TTC549 (cell line): ENCODE results near the gene SHROOM3.

Source experiments
- FAIRE-seq: peaks from 2 replicates; lab custom pipeline; 2012; peaks lifted over from hg19 to GRCh38; lab: Jason Lieb, UNC

The SHROOM3 gene

DNA sequence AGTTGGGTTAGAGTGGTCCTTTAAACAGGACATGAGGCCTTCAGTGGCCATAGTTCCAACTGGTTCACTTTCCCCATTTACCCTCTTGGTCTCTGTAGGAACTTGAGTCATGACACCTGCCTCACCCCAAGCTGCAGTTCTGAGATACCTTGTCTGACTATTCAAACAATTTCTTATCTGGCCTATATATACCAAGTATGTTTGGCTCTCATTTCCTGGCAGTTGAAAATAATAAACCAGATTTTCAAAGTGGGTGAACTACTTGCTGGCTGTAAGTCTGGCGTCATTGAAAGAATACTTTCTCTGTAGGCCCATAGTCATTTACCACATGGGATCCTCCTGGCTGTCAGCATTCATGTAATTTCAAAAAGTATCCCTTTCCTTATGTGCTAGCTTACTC lies 228.8 kb downstream of the SHROOM3 start:
- no peak for FAIRE-seq

DNA sequence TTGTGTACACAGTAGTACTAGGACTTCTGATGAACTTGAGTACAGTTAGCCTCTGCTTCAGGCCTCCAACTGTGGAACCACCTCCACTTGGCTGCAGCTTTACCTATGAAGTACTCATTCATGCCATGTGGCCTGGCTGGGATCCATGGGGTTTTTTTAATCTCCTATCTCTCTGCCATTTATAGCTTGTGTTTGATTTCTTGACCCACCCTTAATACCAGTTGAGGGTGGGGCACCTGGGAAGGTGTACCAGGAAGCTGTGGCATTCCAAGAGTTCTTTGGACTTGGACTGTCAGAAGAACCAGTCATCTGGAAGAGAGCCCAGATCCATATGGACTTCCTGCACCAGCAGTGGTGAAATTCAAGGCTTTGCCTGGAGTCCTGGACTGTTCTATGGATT lies 230.1 kb downstream of the SHROOM3 start:
- no peak for FAIRE-seq

DNA sequence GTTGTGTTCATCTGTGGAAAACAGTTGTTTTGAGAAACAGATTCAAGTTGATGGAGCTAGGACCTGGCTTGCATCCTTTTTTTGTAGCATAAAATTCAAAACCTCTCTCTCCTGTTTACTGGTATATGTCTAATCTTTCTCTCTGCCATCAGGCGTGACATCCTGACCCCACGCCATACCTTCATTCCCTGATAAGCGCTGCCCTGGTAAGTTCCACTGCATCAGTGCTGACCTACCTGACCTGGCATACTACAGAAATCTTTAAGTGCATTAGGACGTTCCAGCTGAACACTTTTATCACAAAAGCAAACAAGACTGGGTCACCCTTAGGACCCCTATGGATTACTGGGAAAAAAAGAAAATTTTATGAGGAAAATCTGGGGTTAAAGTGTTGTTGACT lies 230.7 kb downstream of the SHROOM3 start:
- no peak for FAIRE-seq

DNA sequence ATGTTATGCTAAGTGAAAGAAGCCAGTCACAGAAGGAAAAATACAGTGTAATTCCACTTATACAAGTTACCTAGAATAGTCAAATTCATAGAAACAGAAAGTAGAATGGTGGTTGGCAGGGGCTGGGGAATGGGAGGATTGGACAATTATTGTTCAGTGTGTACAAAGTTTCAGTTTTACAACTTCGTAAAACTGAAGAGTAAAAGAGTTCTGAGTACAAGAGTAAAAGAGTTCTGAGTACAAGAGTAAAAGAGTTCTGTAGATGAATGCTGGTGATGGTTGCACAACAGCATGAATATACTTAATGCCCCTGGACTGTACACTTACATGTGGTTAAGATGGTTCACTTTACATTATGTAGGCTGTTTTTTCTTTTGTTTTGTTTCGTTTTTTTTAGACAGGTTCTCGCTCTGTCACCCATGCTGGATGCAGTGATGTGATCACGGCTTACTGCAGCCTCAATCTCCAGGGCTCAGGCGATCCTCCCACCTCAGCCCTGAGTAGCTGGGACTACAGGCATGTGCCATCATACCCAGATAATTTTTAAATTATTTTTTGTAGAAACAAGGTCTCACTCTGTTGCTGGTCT lies 232.0 kb downstream of the SHROOM3 start:
- no peak for FAIRE-seq

DNA sequence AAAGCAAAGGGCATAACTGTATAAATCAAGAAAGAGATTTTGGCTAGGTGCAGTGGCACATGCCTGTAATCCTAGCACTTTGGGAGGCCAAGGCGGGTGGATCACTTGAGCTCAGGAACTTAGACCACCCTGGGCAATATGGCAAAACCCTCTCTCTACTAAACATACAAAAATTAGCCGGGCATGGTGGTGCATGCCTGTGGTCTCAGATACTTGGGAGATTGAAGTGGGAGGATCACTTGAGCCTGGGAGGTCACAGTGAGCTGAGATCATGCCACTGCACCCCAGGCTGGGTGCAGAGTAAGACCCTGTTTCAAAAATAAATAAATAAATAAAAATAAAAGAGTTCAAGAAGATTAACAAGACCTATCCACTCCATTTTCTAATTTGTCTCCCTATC lies 235.6 kb downstream of the SHROOM3 start:
- FAIRE-seq, result no peak

DNA sequence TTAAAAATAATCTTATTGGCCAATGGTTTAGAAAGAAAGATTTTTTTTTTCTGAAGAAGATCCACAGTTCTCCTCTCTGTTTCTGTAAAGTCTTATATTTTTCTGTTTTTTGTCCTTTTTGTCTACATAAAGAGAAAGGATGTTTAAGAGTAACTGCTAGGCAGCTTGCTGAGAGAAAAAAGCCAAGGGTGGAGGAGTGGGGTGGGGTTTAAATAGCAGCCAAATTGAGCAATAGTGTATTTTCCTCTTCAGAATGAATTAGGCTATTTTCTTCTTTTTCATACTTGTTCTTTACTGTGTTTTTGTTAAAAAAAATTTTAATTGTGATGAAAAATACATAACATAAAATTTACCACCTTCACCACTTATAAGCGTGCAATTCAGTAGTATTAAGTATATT lies 238.3 kb downstream of the SHROOM3 start:
- no peak for FAIRE-seq

DNA sequence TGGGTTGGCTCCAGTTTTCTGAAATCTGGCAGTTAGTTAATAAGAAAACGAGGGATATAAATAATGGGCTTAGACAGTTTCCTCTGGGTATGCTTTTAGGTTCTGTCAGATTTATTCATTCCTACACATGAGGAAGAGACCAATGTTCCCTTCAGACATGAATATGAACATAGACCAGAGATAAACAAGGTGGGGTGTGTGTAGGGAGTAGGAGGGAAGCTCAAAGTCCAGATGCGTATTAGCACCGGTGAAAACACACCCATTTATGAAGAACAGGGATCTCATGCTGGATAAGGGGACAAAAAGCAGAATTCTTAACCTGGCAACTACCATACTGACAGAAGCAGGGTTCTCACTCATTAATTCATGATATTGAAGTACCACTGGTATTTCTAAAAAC lies 240.0 kb downstream of the SHROOM3 start:
- no peak for FAIRE-seq

DNA sequence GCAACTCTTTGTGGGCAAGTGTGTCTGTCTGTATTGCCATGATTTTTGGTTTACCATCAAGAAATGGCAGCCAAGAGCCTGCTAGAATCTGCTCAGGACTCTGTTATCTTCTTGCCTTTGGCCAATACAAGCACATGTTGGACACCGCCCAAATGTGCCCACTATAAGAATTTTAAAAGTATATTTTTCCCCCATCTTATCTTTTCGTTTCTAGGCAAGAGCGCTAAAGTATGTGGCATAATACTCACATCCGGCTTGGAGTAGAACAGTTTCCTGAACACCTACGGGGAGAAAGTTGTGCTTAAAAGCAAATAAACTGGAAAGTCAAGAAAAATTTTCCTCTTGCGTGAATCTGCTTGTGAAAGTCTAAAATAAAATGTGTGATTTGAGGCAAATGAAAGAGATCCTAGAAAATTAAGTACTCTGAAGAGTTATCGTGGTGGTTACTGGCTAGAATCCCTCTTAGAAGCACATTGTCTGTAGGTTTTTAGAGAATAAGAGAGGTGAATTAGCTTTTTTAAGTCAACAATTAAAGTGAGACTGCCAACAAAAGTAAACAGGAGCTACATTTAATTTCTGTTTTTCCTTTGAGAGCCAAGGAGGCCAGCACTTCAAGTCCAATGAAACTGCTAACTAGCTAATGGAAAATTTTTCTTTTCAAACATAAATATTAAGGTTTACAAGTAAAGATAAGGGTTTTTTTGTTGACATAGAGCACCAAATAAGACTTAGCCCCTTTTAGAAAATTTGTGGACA lies 242.7 kb downstream of the SHROOM3 start:
- FAIRE-seq, result no peak

DNA sequence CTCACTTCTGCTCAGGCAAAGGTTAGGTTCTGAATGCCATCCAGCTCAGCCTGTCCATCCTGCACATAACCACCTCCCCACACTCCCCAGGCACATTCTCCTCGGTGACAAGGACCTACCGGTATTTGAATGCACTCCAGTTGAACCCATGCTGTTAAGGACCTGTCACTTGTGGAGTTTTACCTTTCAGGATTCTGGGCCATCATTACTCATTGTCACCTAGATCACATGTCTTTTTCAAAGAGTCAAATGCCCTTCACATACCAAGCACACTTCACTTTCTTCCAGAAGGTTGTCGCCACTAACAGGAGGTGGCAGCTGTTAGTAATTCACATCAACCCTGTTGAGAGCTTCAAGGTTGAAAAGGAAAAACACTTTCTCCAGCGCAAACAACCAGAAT lies 244.7 kb downstream of the SHROOM3 start:
- no peak for FAIRE-seq

DNA sequence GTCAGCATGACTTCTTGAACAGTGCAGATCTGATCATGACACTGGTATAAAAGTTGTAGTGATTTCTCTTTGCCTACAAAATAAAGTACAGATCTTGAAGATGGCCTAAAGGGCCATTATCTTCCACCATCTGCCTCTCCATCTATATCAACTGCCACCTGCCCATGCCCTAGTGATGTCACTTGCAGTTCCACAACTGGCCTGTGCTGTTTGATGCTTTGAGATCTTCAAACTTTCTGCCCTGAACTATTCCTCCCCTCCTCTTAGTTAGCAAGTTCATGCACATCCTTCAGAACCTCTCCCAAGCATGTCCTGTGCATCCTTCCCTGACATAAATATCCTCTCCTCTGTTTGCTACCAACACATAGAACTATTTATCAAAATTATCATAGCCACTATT lies 245.9 kb downstream of the SHROOM3 start:
- no peak for FAIRE-seq

DNA sequence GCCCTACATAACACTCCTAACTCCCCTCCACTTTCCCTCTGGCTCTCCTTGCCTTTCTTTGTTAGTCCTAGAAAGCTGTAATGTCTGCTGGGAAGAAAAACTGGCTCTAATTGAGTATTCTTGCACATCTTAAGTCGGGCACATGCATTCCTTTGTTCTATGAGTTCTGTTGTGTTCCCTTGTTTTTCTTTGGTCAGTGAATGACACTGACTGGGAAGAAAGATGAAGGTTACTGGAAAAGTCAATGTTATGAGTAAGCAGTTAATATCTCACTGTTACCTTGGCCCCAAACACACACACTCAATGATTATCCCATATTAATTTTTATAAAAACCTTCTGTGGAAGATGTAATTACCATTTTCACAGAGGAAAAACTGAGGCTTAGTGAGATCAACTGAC lies 247.0 kb downstream of the SHROOM3 start:
- FAIRE-seq, result no peak

DNA sequence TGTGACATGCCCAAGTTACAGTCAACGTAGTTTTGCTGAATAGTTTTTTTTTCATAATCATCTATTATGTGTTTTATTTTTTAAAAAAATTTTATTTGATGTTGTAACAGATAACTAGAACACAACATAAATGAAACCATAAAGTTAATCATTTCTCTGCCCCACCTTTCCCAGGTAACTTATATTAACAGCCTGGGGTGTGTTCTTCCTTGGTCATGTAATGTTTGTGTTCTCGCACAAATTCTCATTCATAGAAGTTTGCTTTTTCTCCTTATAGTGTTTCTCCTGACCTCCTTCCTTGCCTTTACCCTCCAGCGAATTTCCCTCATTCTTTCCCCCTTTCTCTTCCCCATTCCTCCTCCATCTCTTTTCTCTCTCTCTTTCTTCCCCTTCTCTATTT lies 248.1 kb downstream of the SHROOM3 start:
- no peak for FAIRE-seq

DNA sequence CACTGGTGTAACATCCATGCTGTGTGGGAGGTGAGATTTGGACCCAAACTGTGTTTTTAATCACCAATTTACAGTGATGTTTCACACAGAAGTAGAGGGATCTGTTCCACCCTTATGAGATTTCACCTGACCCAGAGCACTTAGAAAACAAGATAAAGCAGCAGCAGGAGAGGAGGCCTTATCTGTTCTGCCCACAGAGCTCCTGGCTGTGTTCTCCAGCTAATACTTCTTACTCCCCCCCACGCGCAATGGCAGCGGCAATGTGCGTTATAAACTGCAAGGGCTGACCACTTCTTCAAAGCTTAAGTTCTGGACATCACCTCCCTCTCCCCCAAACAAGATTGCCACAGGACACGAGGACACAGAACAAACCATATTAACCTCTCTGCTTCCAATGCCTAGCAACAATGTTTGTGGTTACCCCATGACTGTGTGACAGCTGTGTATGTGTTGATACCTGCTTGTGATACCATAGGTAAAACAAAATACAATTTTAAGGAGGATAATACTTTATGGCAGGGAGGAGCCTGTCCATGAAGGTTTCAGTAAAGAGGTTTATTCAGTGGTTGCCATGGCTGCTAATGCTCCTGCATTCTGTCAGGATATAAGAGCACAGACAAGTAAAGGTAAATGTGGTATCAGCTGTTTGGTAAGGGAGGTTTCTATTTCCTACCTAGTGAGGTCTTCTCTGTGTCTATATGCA lies 252.9 kb downstream of the SHROOM3 start:
- FAIRE-seq, result no peak

DNA sequence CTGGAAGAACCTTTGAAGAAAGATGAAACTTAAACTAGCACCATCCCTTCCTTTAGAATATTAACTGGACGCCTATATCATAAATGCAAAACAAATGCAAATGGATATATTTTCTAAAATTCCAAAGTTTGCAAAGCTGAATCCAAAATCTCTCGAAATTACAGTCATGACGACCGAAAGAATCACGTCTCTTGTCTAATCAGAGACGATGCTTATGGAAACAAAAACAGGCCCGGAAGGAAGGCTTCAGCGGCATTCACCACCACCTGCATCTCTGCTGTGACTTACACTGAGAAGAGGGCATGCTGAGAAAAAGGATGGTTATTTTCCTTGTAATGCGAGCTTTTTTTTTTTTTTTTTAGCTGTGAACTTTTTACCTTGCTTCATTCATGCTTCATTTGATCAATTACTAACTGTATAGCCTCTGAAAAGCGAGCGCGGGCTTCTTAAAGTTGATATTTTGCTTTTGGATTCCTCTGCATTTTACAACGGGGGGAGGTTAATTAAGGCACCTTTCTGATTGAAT lies 253.7 kb downstream of the SHROOM3 start:
- no peak for FAIRE-seq

DNA sequence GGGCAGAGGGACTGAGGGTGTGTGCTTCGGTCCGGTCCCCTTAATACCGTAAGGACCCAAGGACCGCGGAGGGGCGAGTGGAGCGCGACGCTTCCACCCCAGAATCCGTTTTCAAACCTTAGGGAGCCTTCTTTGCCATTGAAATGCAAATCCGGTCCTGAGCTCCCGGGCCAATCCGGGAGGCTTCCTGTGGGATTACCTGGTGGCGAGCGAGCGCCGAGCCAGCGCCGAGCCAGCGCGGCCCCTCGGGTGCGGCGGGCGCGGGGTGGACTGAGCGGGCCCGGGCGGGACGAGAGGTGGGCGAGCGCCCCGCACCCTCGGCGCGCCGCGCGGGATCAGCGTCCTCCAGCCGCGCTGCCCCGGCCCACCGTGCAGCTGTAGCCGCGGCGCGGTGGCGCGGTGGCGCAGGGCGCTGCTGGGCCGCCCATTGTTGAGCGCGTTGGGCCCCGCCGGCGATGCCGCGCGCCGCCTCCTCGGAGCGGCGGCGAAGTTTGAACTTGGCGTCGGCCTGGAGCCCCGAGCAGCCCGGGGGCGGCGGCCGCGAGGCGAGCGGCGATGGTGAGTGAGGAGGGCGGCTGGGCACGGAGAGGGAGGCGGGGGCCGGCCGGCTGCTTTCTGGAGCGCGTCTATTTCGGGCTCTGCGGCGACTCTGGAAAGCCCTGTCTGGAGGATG lies 254.3 kb downstream of the SHROOM3 start:
- no peak for FAIRE-seq

DNA sequence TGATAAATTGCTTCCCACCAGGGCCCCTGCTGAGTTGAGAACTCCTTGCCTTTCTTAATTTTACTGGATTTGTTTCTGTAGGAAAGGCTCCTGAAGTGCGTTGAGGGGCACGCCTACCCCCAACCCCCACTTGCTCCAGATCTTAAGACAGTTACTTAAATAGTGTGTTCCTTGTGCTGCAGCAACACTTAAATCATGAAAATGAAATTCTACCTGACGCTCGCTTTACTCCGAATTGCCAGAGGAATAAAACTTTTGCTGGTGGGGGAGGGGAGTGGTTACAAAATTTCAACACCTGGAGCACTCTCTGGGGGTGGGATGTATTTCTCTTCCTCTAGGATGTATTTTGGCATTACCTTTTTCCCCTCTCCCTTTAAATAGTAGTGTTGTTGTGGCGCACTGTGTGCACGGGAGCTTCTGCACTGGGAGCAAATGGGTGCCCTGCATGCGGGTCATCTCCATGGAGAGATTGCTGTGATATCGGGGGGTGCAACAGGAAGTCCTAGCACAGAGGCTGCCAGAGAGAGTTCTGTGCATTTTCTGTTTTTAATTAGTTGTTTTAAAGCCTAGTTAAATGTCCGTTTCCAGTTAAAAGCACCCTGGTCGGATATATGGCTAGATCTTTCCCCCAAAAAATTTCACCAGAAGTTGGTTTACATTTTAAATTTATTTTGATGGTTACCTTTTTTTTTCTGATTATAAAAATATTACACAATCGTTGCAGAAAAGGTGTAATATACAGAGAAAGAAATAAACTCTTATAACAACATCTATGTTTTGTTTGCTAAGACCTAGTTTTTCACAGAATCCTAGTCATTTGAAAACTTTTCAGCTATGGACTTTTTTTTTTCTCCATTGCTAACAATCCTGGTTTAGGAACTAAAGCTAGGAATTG lies 255.2 kb downstream of the SHROOM3 start:
- FAIRE-seq, result no peak

DNA sequence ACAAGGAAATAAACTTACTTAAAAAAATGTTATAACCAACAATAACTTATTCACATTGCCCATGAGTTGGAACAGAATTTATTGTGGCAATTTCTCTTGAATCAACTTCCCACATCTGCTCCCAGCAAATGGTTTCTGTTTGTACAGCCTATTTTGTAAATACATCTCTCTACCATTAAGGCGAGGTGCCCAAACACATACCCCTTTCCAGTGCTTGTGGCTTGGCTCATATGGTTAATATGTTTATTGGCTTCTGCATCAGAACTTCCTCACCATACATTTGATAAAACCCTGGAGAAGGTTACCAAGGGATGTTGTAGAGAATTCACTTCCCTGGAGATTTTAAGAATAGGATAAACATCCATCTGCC lies 255.9 kb downstream of the SHROOM3 start:
- FAIRE-seq, result no peak

DNA sequence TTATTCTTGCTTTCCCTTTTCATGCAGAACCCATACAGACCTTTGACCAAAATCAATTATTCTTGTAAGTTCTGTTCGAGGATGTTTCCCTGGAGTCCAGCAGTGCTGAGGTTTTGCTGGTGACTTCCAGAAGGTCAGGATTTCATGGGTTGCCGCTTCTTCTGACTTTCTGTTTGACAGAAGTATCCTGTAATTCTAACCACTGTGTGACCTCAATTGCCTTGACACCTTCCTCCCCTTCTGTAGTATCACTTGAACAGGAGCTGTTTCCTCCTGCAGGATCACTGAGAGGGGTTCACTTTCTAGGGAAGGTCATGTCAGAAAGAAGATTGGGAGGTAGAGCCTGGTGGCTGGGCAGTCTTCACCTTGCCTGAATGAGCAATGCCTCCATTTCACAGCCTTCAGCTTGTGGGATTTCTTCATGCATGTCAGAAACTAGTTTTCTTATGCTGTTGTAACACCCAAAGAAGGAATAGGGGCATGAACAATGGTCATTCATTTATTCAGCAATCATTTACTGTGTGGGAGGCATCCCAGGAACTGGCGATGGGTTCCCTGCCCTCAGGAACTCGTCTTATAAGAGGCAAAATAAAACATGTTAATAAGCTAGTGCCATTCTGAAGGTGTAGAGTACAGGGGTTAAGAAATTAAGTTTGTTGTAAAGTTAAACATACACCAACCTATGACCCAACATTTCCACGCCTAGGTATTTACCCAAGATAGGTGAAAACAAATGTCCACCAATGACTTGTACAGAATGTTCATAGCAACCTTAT lies 257.0 kb downstream of the SHROOM3 start:
- FAIRE-seq, result no peak

DNA sequence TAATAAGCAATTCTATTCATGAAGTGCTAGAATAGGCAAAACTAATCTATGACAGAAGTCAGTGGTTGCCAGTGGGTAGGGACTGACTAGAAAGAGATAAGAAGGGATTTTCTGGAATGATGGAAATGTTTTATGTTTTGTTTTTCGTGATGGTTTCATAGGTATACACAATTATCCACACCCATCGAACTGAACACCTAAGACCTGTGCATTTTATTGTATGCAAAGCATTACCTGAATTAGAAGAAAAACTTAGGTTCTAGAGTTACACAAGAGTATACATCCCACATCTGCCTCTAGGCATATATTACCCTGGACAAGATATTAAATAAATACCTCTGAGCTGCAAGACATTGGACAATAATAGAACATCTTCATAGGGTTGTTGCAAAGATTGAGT lies 257.7 kb downstream of the SHROOM3 start:
- no peak for FAIRE-seq

DNA sequence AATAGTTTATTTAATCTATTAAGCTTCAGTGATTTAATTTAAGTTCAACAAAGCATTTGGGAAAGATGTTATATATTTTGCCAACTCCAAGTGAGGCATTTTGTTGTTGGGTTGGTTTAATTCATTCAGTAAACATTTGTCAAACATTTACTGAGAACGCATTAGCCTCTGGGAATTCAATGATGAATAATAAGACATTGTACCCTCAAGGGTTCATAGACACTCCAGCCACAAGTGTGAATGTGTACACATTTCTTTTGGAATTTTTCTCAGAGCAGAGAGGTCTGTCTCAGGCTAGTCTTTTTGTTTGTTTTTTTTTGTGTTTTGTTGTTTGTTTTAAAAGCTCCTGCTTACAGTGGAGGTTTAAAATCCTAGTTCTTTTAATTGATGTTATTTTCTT lies 259.0 kb downstream of the SHROOM3 start:
- no peak for FAIRE-seq

DNA sequence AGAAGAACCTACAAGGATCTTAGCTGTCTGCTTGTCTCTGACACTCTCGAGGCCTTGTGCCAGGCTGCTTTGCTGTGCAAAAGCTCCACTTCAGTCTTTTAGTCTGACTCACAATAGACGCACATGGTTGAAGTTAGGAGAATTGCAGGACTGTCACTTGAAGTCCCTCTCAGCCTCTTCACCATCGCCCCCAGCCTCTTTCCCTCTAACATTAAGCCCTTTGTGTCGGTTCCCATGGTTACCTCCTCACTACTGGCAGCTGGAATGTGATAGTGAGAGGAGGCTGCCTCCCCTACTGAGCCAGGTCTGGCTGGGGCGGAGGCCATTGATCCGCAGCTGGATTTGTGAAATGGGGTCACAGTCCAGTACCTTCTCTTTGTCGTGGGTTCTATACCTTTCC lies 261.1 kb downstream of the SHROOM3 start:
- no peak for FAIRE-seq
